GM19238 (cell line): ENCODE data around the gene TNFRSF19.
A peak's percentile ranks its signal among the peaks of the same experiment; 100 is the strongest.
"Not testable (repeated sequence)": the region's sequence is repeated elsewhere in the genome, so short reads cannot be mapped to it uniquely, and the experiment has no call there.

ENCODE experiments used
- DNase-seq: peaks from one replicate; pipeline ENCODE4 v3.0.0; 2011; ENCODE audit warnings: low spot score; ENCODE audit not compliant: insufficient read length

Gene TNFRSF19

DNA sequence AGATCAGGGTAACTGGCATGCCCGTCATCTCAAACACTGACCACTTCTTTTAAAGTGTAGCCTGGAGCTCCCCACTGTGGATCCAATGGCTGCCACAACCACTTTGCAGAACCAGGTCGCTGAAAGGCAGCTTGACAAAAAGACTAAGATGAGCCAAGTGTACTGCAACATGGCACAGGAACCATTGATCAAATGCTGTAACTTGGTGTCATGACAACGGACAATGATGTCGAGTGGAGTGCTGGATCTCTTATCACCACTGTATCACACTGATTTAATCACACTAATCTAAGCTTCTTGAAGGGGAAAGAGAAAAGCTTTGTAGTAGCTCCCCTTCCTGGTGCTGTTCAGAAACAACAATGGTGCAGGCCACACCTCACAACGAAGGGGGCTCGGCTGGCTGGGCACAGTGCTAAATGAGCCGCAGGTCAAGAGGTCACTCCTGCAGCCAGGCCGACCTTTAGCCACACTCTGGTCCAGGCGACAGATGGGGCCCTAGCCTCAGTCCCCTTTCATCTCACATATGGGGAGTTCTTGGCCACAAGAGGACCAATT is 2.2 kb upstream of the TNFRSF19 start:
- DNase-seq, result no peak

DNA sequence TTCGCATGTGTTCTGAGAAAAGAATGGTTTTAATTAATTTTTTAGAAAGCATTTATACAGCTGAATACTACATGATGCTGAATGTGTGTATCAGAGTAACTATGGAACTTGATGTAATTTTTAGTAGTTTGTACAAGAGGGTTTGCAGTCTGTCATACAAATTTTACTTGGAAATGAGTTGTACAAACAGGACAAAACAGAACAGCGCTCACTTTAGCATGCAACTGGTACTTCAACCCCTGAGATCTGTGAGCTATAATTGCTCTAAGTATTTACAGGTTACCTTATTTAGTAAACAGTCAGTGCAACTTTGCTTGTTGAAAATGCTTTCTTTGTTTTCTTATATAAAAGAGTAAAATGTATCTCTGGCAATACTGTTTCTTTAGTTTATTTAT is 706 bp downstream of the TNFRSF19 start:
- no peak for DNase-seq

DNA sequence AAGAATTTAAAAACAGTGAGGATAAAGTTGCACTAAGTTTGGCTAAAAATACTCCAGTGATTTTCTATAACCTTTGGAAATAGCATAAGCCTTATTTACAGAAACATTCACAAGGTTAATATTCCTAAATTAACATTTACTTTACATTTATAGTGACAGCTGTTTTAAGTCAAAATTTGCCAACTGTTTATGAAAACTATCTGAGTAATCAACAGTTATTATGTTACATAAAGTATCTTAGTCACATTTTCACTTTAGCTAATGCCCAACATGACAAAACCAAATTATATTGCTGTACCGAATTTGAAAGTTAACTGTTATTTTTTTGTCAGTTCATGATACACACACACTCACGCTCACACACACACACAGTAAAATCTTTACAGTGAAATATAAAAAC is 1.2 kb downstream of the TNFRSF19 start:
- DNase-seq, result no peak

DNA sequence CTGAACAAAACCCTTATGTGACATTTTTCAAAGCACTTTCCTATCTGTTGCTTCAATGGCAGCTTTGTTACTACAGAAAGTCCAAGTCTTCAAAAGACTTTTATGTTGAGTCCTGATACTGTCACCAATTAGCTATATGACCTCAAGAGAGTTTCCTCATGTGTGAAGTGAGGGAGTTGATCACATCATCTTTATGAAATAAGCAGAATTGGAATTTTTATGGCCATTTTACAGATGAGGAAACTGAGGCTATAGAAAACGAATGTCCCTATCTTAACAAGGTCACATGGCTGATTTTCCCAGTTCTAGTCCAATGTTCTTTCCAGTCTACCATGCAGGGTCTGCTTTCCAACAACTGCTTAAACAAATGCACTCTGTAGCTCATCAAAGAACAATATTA is 2.6 kb downstream of the TNFRSF19 start:
- DNase-seq, result no peak

DNA sequence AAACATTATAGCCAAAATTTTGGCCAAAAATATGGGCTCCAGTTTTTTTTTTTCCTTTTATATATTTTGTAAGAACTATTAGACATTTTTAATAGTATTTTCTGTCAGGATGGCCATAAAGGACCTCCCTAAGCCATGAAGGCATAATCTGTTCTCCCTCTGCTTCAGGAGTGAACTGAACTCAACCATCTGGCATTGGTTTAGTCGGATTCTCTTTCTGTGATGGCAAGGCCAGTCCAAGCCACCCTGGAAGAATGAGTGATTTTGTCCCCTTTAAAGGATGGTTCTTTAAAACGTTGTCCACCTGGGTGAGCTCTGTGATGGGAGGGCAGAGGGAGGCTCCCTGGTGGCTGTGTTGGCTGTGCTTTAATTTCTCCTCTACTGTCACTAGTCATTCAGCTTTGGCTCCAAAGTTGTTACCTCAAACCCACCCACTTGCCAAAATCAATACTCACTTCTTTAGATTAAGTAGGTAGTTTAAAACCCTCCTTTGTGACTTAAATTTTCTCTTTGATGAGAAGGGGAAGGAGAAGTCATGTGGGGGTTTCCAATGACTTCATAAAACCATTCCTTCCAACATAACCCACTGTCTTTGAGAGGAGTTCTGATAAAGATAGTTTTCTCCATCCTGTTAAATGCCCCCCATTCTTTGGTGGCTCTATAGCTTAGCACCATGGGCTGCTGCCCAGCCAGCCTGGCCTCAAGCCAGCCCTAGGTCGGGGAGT is 4.4 kb downstream of the TNFRSF19 start:
- DNase-seq, result no peak

DNA sequence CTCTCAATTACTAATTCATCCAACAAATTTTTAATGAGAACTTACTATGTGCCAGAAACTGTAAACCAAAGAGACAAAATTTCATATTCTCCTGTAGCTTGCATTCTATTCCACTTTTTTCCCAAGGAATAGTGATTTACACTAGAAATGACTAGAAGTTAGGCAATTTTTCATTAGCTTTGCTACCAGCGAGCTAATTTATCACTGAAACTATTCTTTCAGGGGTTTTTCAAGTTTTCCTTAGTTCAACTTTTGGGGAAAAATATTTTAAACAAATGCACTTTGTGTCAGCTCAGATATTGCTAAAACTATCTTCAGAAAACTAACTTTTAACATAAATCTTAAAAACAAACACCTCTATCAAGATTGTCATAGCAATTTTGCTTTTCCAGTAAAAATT is 5.4 kb downstream of the TNFRSF19 start:
- DNase-seq, result no peak

DNA sequence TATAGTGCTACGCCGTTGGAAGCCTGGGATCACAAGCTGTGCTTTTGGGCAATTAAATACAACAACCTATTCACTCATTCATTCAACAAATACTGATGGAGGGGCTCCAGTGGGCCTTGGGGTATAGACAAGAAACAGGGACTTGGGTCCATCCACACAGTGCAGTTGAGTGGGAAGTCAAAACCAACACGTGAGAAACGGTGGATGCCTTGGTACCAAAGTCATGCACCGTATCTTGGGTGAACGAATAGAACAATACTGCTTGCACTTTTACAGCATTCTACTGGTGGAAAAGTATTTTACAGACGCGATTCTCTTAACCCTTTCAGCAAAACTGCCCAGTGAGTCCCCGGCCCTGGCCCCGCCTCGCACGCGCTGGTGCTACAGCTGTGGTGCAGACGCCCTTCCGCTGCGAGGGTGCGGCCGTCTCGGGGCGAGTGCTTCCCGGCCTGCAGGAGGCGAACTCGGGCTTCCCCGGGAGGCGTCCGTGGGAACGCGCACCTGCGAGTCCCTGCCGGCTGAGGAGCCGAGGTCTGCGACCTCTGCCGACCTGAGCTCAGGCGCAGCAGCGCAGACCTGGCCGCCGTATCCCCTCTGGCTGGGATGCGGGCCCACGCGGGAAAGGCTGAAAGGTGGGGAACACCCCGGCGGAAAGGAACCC is 8.3 kb downstream of the TNFRSF19 start:
- peak; percentile 62 for DNase-seq

DNA sequence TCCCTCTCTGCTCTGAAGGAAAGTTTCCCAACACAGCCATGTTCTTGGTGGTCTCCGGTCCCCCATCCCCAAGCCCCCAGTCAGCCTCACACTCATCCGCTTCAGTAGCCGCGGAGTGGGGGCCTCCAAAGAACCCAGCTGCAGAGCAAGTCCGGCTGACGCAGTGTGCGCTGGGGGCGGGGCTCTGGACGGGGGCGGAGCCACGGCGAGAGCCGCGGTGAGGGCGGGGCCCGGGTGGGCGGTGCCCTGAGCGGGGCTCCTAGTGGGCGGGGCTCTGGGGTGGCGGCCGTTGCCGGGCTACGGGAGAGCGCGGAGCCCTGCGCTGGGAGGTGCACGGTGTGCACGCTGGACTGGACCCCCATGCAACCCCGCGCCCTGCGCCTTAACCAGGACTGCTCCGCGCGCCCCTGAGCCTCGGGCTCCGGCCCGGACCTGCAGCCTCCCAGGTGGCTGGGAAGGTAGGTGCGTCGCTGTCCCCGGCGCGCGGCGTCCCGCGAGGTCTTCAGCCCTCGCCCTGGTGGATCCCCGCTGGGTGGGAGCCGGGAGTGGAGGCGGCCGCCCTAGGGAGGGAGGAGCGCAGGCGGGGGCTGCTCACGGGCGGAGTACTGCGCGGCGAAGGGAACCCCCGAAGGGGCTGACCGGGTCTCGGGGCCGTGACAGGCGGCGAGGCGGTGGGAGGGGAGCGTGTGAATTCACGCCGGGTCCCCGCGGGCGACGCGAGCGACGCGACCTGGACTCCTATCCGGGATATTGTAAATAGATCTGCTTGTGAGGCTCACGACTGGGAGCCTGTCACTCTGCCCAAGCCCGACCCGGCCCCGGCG is 9.1 kb downstream of the TNFRSF19 start:
- peak; percentile 77 for DNase-seq

DNA sequence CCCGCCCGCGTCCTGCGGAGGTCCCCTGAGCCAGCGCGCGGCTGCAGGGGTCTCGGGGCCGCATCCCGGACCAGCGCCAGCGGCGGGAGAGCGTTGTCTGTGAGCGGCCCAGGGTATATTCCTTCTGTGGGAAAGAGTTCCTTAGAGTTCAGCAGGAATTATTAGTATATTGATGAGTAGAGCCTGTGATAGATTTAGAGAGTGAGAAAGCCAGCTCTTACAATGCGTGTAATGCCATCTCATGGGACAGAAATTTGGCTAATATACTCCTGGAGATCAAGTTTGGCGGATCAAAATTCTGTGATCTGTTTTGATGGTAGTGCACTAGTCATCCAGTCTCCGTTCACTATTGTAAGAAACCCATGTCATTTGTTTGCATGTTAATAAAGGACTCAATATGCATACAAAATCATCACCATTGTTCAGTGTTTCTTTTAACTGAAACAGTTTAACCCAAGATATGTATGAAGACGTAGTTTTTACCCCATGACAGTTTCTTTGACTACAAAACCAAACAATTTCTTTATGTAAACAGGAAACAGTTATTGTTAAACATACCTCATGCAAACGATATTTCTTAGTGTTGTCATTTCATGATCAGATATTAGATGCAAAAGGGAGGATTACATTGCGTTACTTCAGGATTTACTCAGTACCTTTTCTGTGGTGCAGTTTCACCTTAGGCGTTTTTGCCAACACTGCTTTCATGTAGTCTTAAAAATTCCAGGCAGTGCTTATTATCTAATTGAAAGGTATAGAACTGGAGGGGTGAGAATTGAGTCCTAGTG is 9.9 kb downstream of the TNFRSF19 start:
- no peak for DNase-seq

DNA sequence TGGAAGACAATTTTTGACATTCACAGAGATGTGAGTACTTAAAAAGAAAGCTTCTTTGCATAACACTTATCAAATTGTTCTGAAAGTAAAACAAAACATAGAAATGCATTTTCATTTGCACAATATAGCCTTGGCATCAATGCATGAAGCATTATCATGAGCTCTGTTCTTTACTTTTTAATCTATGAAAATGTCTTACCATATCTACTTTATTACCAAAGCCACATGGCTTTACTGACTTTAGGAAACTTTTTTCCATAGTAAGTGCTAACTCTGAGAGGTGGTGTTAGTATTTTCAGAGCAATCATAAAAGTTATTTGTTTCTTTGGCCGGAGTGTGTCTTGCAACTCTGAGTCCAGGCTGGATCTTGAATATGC is 10.5 kb downstream of the TNFRSF19 start:
- no peak for DNase-seq

DNA sequence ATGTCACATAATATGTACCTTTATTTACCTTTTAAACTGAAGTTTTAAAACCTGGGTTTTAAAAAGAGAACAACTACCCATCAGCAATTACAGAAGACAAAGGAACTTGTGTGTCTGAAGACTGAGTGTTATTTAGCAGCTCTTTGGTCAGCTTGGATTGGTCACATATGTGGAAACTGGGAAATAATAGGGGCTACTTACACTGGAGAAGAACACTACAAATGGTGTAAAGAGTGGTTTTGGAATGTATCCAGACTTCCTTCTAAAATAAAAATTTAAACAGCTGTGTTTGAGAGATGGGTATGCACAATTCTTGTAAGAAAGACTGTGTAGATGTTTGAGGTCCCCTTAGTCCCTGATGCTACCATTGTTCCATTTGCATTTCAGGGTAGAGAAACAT is 13.3 kb downstream of the TNFRSF19 start:
- no peak for DNase-seq

DNA sequence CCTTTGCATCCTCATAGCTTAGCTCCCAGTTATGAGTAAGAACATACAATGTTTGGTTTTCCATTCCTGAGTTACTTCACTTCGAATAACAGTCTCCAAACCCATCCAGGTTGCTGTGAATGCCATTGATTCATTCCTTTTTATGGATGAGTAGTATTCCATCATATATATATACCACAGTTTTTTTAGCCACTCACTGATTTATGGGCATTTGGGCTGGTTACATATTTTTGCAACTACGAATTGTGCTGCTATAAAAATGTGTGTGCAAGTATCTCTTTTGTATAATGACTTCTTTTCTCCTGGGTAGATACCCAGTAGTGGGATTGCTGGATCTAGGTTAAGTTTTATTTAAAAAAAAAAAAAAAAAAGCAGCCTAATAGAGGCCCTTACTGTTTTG is 14.1 kb downstream of the TNFRSF19 start:
- no peak for DNase-seq

DNA sequence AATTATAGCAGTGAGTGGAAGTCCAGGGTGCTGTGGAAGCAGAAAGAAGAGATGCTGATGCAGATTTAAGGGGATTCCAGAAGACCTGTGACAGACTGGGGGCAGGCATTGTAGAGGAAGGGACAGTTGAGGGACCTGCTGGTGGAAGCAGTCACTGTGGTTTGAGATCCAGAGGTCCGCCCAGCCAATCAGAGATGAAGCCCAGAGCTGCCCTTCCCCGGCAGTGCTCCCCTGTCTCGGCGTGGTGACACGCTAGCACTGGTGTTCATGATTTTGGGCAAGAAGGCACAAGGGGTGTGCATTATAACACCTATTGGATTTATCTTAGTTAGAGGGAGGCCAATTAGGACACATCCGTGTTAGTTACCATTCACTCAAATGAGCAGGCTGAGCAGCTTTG is 16.1 kb downstream of the TNFRSF19 start:
- no peak for DNase-seq

DNA sequence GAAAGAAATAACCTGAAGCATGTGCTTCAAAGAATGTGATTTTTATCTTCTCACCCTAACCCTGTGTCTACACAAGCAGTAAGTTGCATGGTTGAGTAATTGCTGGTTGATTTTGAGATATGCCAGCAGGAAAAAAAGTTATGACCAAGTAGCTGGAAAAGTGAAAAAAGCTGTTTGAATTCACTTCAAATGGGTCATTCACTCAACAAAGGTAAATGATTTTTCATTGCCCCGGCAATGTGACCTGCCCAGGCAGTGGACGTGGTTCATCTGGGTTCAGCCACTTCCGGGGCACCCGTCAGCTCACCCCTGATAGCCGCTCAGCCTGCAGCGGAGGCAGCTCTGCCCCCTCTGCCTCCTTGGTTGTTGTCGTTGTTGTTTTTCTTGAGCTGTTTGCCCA is 18.5 kb downstream of the TNFRSF19 start:
- no peak for DNase-seq

DNA sequence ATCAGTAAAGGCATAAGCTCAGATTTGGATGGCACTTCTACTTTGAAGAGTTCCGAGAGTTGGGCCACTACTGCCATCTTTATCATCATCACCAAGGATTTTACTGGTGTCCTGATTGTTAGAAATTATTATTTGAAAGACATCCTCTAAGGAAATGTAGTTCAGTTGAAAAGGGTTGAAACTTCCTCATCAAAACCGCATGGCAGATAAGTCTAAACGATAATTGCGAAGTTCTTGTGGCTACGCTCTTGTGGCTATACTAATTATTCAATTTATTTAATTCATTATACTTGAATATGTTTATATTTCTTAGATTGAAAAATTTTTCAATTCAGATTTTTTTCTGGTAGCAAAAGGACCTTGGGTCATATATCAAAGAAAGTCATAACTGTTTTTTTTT is 22.4 kb downstream of the TNFRSF19 start:
- no peak for DNase-seq

DNA sequence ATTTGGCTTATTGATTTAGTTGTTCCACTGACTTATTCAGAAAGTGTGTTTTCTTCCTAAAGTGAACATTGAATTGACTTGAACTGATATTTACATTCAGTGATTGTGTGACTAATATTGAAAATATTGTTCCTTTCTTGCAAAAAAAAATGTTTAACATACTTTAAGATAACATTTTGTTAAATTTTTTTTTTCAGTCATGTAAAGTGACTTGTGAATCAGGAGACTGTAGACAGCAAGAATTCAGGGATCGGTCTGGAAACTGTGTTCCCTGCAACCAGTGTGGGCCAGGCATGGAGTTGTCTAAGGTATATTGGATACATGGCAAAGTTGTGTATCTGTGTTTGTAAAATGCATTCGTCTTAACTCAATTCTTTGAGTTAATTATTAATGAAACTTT is 22.9 kb downstream of the TNFRSF19 start:
- no peak for DNase-seq

DNA sequence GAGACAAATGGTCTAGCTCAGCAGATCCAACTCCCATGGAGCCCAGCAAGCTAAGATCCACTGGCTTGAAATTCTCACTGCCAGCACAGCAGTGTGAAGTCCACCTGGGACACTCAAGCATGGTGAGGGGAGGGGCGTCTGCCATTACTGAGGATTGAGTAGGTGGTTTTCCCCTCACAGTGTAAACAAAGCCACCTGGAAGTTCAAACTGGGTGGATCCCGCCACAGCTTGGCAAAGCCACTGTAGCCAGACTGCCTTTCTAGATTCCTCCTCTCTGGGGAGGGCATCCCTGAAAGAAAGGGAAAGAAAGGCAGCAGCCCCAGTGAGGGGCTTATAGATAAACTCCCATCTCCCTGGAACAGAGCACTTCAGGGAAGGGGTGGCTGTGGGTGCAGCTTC is 24.1 kb downstream of the TNFRSF19 start:
- DNase-seq, result not testable (repeated sequence)

DNA sequence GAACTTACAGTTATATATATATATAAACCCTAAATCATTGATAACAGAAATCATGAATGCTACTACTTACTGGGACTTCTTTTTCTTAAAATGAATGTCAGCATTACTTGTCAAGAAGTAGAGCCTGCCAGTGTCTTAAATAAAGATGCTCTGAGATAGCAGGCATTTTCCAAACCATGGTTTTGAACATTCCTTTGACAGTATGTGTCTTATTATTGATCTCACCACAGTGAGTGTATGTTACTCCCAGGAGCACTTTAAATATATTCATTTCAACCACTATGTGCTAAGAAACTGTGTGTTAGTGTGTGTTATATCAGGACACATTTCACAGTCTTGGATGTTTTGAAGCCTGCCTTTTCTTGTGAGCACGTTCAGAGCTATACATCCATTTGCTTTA is 28.2 kb downstream of the TNFRSF19 start:
- no peak for DNase-seq

DNA sequence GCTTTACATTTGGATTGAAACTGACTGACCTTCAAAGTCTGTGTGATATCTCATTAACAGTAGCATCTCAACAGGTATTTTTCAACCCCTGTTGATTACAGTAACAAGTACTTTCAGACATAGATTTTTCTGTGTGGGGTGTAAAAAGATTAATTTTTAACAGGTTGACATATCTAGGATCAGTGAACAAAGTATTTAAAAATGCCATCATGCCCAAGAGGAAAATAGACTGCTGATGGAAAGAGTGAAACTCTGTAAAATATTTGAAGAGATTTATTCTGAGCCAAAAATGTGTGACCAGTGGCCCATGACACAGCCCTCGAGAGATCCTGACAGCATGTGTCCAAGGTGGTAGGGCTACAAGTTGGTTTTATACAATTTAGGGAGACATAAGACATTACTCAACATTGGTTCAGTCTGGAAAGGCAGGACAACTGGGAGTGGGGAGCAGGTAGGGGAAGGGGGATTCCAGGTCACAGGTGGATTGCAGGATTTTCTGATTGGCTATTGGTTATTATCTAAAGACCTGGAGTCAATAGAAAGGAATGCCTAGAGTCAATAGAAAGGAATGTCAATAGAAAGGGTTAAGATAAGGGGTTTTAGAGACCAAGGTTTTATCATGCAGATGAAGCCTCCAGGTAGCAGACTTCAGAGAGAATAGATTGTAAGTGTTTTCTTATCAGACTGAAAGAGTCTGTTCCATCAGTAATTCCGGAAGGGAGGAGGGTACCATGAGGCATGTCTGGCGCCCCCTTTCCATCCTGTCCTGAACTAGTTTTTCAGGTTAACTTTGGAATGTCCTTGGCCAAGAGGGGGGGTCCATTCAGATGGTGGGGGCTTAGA is 29.1 kb downstream of the TNFRSF19 start:
- no peak for DNase-seq

DNA sequence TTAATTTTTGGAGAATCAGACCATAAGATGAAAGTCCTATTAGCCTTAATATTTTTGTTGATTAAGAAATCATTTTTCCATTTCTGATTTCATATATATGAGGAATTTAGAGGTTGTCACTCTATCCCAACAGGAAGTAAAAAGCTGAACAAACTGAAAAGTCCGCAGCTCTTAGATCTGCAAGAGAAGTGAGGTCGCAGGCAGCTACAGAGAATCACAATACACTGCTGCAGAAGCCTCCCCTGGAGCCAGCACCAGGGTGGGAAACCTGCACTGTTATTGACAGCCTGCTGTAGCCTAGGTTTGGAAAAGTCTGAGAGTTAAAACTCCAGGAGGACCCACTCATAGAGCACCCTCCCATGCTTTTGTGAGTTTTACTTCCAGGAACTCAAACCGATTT is 29.9 kb downstream of the TNFRSF19 start:
- DNase-seq, result no peak

DNA sequence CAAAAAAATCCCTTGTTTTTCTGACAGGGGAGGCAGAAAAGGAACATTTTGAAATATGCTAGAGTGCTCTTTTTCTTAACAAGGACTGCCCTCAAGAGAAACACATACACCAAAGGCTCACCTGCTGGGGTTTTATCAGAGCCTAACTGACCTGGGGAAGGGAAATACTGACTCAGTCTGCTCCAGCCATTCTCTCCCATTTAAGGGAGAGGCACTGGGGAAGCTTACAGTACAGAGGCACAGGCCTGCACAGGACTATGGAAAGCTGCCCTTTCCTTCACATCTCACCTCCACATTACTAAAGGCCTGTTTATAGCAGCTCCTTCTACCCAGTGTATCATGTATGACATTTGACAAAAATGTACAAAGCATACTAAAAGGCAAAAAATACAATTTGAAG is 30.3 kb downstream of the TNFRSF19 start:
- DNase-seq, result no peak
